HepG2 (cell line): ENCODE measurements around the gene TNRC18. TPM values are rescaled to one million over a fixed set of nuclear protein-coding genes. Genes with fewer than 3 reads are reported as not detected.

Source experiments
- ARNTL ChIP-seq: sonication (generic); formaldehyde crosslinking; IDR thresholded peaks from 2 replicates; pipeline ENCODE4 v1.4.0; 2020; ENCODE audit warnings: mild to moderate bottlenecking, missing genetic modification reagents
- FOXC1 ChIP-seq: sonication (generic); formaldehyde crosslinking; IDR thresholded peaks from 2 replicates; pipeline ENCODE4 v1.8.0; 2022; ENCODE audit warnings: mild to moderate bottlenecking, missing genetic modification reagents, borderline replicate concordance
- HNRNPL ChIP-seq: fragments of 200-400 bp; formaldehyde crosslinking; IDR thresholded peaks from 2 replicates; pipeline ENCODE4 v1.6.1; 2017; ENCODE audit warnings: mild to moderate bottlenecking, low read depth, low read length
- KDM4B ChIP-seq: sonication (generic); formaldehyde crosslinking; IDR thresholded peaks from 2 replicates; pipeline ENCODE4 v1.4.0; 2020; ENCODE audit warnings: missing genetic modification reagents
- MTA1 ChIP-seq: sonication (generic); formaldehyde crosslinking; IDR thresholded peaks from 2 replicates; pipeline ENCODE4 v1.4.0; 2020; ENCODE audit warnings: missing genetic modification reagents, mild to moderate bottlenecking, borderline replicate concordance
- PAWR ChIP-seq: sonication (generic); formaldehyde crosslinking; IDR thresholded peaks from 2 replicates; pipeline ENCODE4 v1.4.0; 2020; ENCODE audit warnings: missing genetic modification reagents, mild to moderate bottlenecking, borderline replicate concordance
- PHF5A ChIP-seq: IDR thresholded peaks from one replicate; pipeline ENCODE4 v1.6.1; 2018; ENCODE audit warnings: low read depth, missing genetic modification reagents; ENCODE audit not compliant: unreplicated experiment
- POLR2AphosphoS2 ChIP-seq: IDR thresholded peaks from 2 replicates; pipeline ENCODE4 v1.6.1; 2011; ENCODE audit warnings: low read depth, low read length, improper control_type of control experiment
- SMAD9 ChIP-seq: sonication (generic); formaldehyde crosslinking; IDR thresholded peaks from 2 replicates; pipeline ENCODE4 v1.5.1; 2020; ENCODE audit warnings: mild to moderate bottlenecking, missing genetic modification reagents
- UBTF ChIP-seq: sonication (generic); formaldehyde crosslinking; IDR thresholded peaks from 2 replicates; pipeline ENCODE4 v1.4.0; 2020; ENCODE audit warnings: mild to moderate bottlenecking, missing genetic modification reagents
- YEATS2 ChIP-seq: sonication (generic); formaldehyde crosslinking; IDR thresholded peaks from 2 replicates; pipeline ENCODE4 v1.4.0; 2020; ENCODE audit warnings: missing genetic modification reagents, borderline replicate concordance
- ZBED4 ChIP-seq: sonication (generic); formaldehyde crosslinking; IDR thresholded peaks from 2 replicates; pipeline ENCODE4 v1.4.0; 2020; ENCODE audit warnings: missing genetic modification reagents, borderline replicate concordance
- ZBTB7A ChIP-seq: sonication (generic); formaldehyde crosslinking; IDR thresholded peaks from 2 replicates; pipeline ENCODE4 v1.8.0; 2022; ENCODE audit warnings: mild to moderate bottlenecking, missing genetic modification reagents
- ZGPAT ChIP-seq: IDR thresholded peaks from 2 replicates; pipeline ENCODE4 v1.6.1; 2016; ENCODE audit warnings: mild to moderate bottlenecking
- ZNF430 ChIP-seq: sonication (generic); formaldehyde crosslinking; IDR thresholded peaks from 2 replicates; pipeline ENCODE4 v1.9.0; 2021; ENCODE audit warnings: mild to moderate bottlenecking, missing genetic modification reagents
- ZNF503 ChIP-seq: sonication (generic); formaldehyde crosslinking; IDR thresholded peaks from 2 replicates; pipeline ENCODE4 v1.4.0; 2020; ENCODE audit warnings: missing genetic modification reagents
- ZNF550 ChIP-seq: sonication (generic); formaldehyde crosslinking; IDR thresholded peaks from 2 replicates; pipeline ENCODE4 v1.4.0; 2020; ENCODE audit warnings: mild to moderate bottlenecking, missing genetic modification reagents, borderline replicate concordance
- ZNF556 ChIP-seq: sonication (generic); formaldehyde crosslinking; IDR thresholded peaks from 2 replicates; pipeline ENCODE4 v1.4.0; 2020; ENCODE audit warnings: mild to moderate bottlenecking, missing genetic modification reagents, borderline replicate concordance
- ZNF878 ChIP-seq: sonication (generic); formaldehyde crosslinking; IDR thresholded peaks from 2 replicates; pipeline ENCODE4 v1.8.1; 2023; ENCODE audit warnings: mild to moderate bottlenecking, missing genetic modification reagents, moderate library complexity
- ZNF883 ChIP-seq: sonication (generic); formaldehyde crosslinking; IDR thresholded peaks from 2 replicates; pipeline ENCODE4 v1.5.1; 2020; ENCODE audit warnings: mild to moderate bottlenecking, missing genetic modification reagents; ENCODE audit errors: not compliant biosample characterization
- polyA plus RNA-seq, 8 experiments: library from polyadenylated mRNA; depleted of rRNA in 3 of 8; stranded (reverse) in 7 of 8; unstranded in 1 of 8; fragments of >200 nt; fragmentation: Illumina TruSeq in 4 of 8; extraction: Trizol in 4 of 8; gene quantifications; 2 replicates each; pipeline versions ENCODE4 v1.2.1 to v1.2.3, GENCODE V29; 2011 to 2016; ENCODE audit warnings: low read depth in 4 of 8, missing spikeins in 1 of 8, mixed read lengths in 1 of 8; ENCODE audit not compliant: insufficient read depth in 1 of 8
- total RNA-seq, 5 experiments: library from RNA; depleted of rRNA; stranded (reverse); fragments of >200 nt; fragmentation: Illumina TruSeq; extraction: Trizol; gene quantifications; 2 replicates each; pipeline ENCODE4 v1.2.3, GENCODE V29; 2016; ENCODE audit warnings: low read depth in 1 of 5

The TNRC18 gene
- total and polyA plus RNA-seq, 2 of the 13 experiments (the other 11 are each of a cell fraction or from before 2014, with no cell fraction given), result 11.7 to 17.4 TPM

- TF ChIP-seq ARNTL (CRISPR knock-in tag), result no peak
- TF ChIP-seq ZBTB7A (CRISPR knock-in tag), result peak; percentile 73; the same call in 1 of the 2 replicates
- TF ChIP-seq ZNF556 (CRISPR knock-in tag), result no peak
- TF ChIP-seq ZBED4 (CRISPR knock-in tag), result no peak
- no peak for TF ChIP-seq SMAD9
- TF ChIP-seq ZNF878, result peak; percentile 78
- TF ChIP-seq ZNF503, result no peak
- TF ChIP-seq YEATS2 (CRISPR knock-in tag), result no peak
- TF ChIP-seq POLR2AphosphoS2, result no peak
- peak; percentile 41 for TF ChIP-seq UBTF (CRISPR knock-in tag)
- TF ChIP-seq HNRNPL, result 0 out of 2 replicates have a peak, but pooled peaks have one; percentile 35
- TF ChIP-seq ZNF430 (CRISPR knock-in tag), result peak; percentile 51; the same call in 1 of the 2 replicates
- no peak; the same call in 1 of the 2 replicates for TF ChIP-seq ZGPAT (CRISPR knock-in tag)
- no peak for TF ChIP-seq MTA1 (CRISPR knock-in tag)
- TF ChIP-seq PHF5A (CRISPR knock-in tag), result no peak
- TF ChIP-seq PAWR, result no peak
- no peak for TF ChIP-seq FOXC1 (CRISPR knock-in tag)
- TF ChIP-seq ZNF550, result no peak
- TF ChIP-seq KDM4B, result no peak
- no peak for TF ChIP-seq ZNF883 (CRISPR knock-in tag)
Measured at GRCh38 chr7:5425507-5426225, 2.0 kb upstream of the TNRC18 start (continued).
